GM21447 (cell line): Measurements from ENCODE around the gene TEX13D.
"Not testable (repeated sequence)": the region's sequence is repeated elsewhere in the genome, so short reads cannot be mapped to it uniquely, and the experiment has no call there.

Experiments
- ATAC-seq: cut with Tn5 transposase; IDR thresholded peaks from one replicate; pipeline ENCODE4 v1.9.1; 2021; ENCODE audit not compliant: unreplicated experiment

Gene TEX13D

GRCh38 chrX:124332481-124333424 lies at the start of gene TEX13D:
TSS of gene TEX13D (plus strand) at chrX:124332660. CDS start at chrX:124332918, 258 bp downstream.
- no peak for ATAC-seq

- ATAC-seq, result no peak
Observed at GRCh38 chrX:124289443-124289842, 43.0 kb upstream of the TEX13D start.

GRCh38 chrX:124293810-124294209 lies 38.6 kb upstream of the TEX13D start:
- no peak for ATAC-seq

- not testable (repeated sequence) for ATAC-seq
Observed at GRCh38 chrX:124299323-124299722, 33.1 kb upstream of the TEX13D start.

GRCh38 chrX:124300405-124300804 lies 32.1 kb upstream of the TEX13D start:
- no peak for ATAC-seq

GRCh38 chrX:124307253-124307907 lies 25.1 kb upstream of the TEX13D start:
- no peak for ATAC-seq

GRCh38 chrX:124325732-124326131 lies 6.7 kb upstream of the TEX13D start:
- no peak for ATAC-seq

- no peak for ATAC-seq
Observed at GRCh38 chrX:124328765-124329164, 3.7 kb upstream of the TEX13D start.

GRCh38 chrX:124333862-124334261 lies 1.4 kb downstream of the TEX13D start:
- ATAC-seq, result no peak

- not testable (repeated sequence) for ATAC-seq
Observed at GRCh38 chrX:124334555-124334954, 2.1 kb downstream of the TEX13D start.

- ATAC-seq, result no peak
Observed at GRCh38 chrX:124335598-124335997, 3.1 kb downstream of the TEX13D start.

GRCh38 chrX:124337916-124338315 lies 5.5 kb downstream of the TEX13D start:
- ATAC-seq, result no peak

GRCh38 chrX:124338733-124339514 lies 6.5 kb downstream of the TEX13D start:
- no peak for ATAC-seq

GRCh38 chrX:124341396-124342132 lies 9.1 kb downstream of the TEX13D start:
- no peak for ATAC-seq

- no peak for ATAC-seq
Observed at GRCh38 chrX:124342174-124342867, 9.9 kb downstream of the TEX13D start.

- no peak for ATAC-seq
Observed at GRCh38 chrX:124343016-124343415, 10.6 kb downstream of the TEX13D start.

- ATAC-seq, result no peak
Observed at GRCh38 chrX:124344246-124344645, 11.8 kb downstream of the TEX13D start.

- no peak for ATAC-seq
Observed at GRCh38 chrX:124346117-124346876, 13.8 kb downstream of the TEX13D start, which contains the start of gene SH2D1A. TSS of gene SH2D1A (plus strand) at chrX:124346563. CDS start at chrX:124346643, 80 bp downstream.

- ATAC-seq, result no peak
Observed at GRCh38 chrX:124346877-124347241, 14.4 kb downstream of the TEX13D start.
